NCI-H187 (cell line): ENCODE data around the gene BRF1.

Experiments used
- DNase-seq, 2 experiments: peaks; one replicate each; lab custom pipeline; 2025; lab: John Stamatoyannopoulos, UW

The BRF1 gene

GRCh38 chr14:105226198-105226597 is 74.6 kb downstream of the BRF1 start:
- no peak for DNase-seq

DNA sequence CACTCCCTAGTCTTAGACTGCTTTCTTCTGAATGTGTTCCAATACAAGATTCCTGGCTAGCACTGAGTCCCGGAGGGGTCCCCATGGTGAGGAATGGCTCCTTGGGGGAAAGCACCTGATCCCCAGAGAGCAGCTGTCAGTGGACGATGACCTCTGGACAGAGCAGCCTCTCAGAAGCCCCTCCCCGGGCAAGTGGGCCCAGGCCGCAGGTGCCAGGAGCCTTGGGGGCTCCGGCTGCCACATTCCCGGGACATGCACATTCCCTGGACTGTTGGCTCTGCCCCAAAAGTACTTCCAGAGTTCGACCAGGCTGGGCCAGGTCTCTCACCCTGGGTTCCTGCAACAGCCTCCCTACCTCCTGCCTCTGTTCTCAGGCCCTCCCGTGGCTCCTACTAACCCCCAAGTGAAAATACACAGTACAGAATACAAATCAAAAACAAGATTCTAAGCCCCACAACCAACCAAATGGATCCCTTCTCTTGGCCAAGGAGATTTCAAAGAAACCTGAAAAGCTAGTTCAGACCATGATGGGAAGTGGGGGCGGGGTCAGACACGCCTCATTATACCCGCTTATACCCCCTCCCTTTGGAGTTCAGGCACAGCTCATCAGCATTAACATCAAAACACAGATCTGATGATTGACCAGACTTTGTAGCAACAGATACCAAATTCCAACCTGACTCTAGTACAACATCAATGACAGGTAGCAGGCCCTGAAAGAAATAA is 75.8 kb downstream of the BRF1 start:
- no peak for DNase-seq

GRCh38 chr14:105223770-105224544 is 76.8 kb downstream of the BRF1 start:
- no peak for DNase-seq

- DNase-seq, result no peak
These were observed 77.5 kb downstream of the BRF1 start for GRCh38 chr14:105223260-105223659.

DNA sequence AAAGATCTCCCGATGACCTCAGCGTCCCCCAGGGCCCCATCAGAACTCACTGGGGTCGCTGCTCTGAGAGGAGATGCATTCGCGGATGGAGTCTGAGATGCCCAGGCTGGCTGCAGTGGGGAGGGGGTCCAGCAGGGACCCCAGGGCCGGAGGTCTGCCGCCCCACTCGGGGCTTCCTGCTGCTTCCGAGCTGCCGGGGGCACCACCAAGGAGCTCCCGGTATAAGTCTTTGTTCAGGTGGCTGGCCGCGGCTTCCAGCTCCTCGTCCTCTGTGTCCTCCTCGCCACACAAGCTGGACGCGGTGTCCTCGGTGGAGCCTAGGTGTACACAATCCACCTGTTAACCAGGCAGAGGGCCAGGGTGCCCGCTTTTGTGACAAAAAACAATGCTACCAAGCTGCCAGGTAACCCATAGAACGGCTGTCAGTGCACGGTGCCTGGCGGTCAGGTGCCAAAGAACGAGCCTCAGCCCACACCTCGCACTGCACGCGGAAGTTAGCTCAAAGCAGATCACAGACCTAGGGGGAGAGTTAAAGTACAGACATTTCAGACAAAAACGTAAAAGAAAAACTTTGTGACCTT is 79.1 kb downstream of the BRF1 start:
- no peak for DNase-seq

- no peak for DNase-seq
These were observed 79.9 kb downstream of the BRF1 start for GRCh38 chr14:105220699-105221597.

DNA sequence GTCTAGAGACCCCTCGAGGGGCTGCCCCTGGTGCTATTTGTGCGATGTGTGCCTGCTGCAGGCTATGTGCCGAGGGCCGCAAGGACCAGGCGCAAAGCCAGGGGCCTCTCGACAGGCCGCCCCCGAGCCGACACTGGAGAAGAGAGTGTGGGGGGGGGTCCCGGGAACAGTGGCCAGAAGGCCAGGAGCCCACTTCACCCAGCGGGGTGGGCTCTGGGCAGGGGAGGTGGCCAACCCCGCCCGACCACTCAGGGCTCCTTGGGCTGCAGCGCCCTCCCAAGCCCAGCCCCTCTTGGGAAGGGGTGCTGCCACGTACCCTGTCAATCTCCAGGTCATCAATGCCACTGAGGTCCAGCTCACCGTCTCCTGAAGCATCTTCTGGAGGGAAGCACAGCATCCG is 81.0 kb downstream of the BRF1 start:
- DNase-seq, result no peak

DNA sequence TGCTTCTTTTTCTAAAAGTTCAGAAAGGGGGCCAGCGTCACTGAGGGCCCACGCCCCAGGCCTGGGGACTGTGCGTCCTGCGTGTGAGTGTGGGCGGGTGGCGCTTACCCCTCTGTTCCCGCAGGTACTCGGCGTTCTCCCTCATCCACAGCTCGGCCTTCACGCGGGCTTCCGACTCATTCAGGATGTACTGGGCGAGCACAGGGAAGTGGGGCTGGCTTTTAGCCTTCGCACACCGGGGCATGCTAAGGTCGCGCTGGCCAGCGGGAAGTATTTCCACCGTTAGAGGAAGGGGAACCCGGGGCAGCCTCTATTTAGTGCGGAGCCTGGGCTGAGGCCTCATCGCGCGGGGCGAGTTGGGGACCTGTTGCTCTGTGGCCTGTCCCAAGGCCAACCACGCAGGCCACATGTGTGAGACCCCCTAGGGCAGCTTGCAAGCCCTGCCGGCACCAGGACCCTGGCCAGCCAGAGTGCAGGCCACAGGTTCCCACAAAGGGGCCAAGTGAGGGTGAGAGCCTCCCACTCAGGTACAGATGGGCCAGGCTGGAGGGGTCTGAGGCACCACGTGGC is 81.7 kb downstream of the BRF1 start:
- DNase-seq, result no peak

DNA sequence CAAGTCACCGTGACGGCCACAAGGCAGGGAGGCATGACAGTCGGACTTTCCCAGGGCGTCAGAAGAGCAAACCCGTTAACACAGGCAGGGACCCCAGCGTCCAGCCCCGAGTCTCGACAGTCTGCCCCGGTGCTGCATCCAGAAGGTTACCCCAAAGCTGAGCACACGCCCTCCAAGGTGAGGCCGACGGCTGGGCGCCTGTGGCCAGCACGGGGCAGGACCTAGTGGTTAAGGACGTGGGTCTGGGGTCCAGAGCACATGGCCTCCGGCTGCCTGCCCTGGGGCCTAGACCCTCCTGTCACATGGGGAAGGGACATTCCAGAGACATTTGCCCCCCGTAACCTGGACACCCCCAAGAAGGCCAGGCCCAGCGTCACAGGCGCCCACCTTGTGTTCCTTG is 82.2 kb downstream of the BRF1 start:
- no peak for DNase-seq

- DNase-seq, result no peak
These were observed 83.0 kb downstream of the BRF1 start for GRCh38 chr14:105217774-105218173.

DNA sequence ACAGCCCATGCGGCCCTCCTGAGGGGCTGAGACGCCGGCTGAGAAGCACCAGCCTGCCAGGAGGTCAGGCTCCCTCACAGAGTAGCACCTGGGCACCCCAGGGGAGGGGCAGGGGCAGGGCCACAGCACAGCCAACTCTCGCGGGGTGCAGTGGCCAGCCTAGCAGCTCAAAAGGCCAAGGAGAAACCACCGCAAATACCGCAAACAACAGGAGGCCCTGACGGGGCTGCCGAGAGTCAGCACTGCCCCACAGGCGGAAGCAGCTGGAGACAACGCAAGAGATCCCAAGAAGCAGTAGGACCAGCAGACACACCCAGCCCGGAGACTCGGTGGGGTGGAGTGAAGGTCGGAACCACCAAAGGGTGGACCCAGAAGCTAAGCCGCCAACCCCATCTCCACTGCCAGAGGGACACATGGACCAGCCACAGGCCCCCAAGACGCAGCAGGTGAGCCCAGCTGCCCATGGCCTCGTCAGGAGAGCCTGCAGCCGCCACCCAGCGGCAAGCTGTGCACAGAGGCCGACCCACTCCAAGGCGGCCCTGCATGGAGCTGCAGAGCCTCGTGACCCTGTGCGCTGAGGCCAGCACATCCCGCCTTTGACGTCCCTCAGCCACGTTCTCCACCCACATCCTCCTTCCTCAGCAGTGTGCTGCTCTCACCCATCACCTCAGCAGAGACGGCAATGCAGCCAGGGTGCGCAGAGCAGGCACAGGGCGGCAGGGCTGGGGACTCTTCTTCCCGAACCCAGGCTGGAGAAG is 84.1 kb downstream of the BRF1 start:
- DNase-seq, result no peak

DNA sequence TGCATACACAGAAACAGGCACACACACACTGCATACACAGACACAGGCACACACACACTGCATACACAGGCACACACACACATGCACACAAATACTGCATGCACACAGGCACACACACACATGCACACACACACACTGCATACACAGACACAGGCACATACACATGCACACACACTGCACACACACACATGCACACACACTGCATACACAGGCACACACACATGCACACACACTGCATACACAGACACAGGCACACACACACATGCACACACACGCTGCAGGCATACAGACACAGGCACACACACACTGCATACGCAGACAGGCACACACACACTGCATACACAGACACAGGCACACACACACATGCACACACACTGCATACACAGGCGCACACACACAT is 85.2 kb downstream of the BRF1 start:
- DNase-seq, result no peak

- DNase-seq, result no peak
These were observed 86.4 kb downstream of the BRF1 start for GRCh38 chr14:105214324-105214915.

DNA sequence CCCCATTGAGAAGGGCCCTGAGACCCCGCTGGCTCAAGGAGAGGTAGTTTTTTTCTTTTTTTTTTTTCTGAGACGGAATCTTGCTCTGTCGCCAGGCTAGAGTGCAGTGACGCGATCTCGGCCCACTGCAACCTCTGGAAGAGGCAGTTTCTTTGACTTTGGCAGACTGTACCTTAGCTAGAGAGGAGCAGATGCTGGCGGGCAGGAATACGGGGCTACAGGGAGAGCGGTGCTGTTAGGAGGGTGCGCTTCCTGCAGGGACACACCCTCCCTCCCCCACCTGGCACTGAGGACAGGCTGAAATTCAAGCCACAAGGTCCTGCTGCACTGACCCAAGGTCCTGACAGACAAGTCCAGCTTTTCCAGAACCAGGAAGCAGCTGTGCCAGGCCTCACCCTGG is 87.4 kb downstream of the BRF1 start:
- DNase-seq, result no peak

- no peak for DNase-seq
These were observed 88.1 kb downstream of the BRF1 start for GRCh38 chr14:105212541-105213300.

DNA sequence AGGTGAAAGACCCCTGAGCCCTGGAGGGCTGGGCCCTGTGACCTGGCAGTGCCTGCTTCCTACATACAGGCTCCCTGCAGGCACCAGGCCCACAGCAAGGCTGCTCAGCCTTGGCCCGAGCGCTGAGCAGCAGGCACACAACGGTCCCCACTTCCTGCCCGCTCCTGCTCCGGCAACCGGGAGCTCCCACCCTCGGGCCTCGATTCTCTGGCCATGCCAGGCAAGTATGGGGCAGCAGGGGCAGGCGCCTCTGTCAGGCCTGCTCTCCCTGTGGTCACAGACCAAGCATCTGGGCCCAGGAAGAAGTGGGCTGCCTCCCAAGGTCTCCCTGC is 89.1 kb downstream of the BRF1 start:
- no peak for DNase-seq

DNA sequence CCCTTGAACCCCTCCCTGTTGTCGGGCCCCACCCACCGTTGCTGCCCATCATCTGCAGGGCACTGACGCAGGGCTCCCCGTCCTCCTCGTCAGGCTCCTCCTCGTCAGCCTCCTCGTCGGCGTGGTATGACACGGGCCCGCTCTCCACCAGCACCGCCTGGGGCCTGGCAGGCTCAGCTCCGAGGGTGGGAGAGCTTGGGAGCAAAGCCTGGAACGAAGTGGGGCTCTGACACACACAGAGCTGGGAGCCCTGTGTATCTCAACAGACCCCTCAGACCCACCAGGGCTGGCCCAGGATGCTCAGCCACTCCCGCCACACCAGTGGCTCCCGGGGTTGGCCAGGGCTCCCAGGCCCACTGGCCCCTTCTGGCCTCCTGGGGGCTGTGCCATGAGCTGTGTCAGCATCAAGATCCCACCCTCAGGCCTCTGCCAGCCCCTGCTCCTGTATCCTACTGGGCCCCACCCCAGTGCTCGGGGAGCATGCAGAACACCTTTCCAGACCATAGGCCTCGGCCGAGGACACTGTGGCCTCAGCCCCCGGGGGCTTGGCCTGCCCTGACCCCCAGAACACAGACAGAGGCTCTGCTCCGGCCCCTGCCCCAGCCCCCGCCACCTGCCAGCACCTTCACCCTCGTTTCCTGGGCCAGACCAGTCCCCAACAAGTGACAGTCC is 89.6 kb downstream of the BRF1 start:
- no peak for DNase-seq

GRCh38 chr14:105210266-105211025 is 90.4 kb downstream of the BRF1 start:
- no peak for DNase-seq

- no peak for DNase-seq
These were observed 91.2 kb downstream of the BRF1 start for GRCh38 chr14:105209646-105210045.
